ENCODE measurements around the gene BTNL9. TPM values are rescaled to one million over a fixed set of nuclear protein-coding genes. Genes with fewer than 3 reads are reported as not detected.

The BTNL9 gene
- total and polyA plus RNA-seq, 2 of the 4 experiments (the other 2 are of a cell fraction), result not detected

GRCh38 chr5:181084621-181085195 is 44.6 kb downstream of the BTNL9 start:
- Histone ChIP-seq H3K9ac (ENCODE audit: low read depth, low read length) (no peak overlapping the region), H2AK9ac (replicated peaks; ENCODE audit: low read depth, low read length, poor library complexity) (no peak overlapping the region), H2BK5ac (ENCODE audit: low read depth, low read length, poor library complexity, severe bottlenecking) (no peak overlapping the region), H3K27ac (ENCODE audit: insufficient read depth, low read length) (no peak overlapping the region), H3K27me3 (ENCODE audit: control insufficient read depth, insufficient read depth, low read length) (peaks cover 7% of the 10 kb centered on the region), H3K4me3 (ENCODE audit: insufficient read depth, low read depth, low read length) (no peak overlapping the region), H3K36me3 (ENCODE audit: control insufficient read depth, insufficient read depth, low read length) (no peaks in the 10 kb centered on the region), H2BK15ac (ENCODE audit: low read depth, low read length) (no peak overlapping the region), H3K9me3 (ENCODE audit: control insufficient read depth, insufficient read depth, low read length) (no peaks in the 10 kb centered on the region; the same call in 1 of the 2 replicates), H3K4me1 (ENCODE audit: control insufficient read depth, insufficient read depth, low read length) (no peaks in the 10 kb centered on the region), H3K23ac (ENCODE audit: low read depth, low read length) (no peak overlapping the region), H4K20me1 (ENCODE audit: insufficient read depth, low read length) (no peaks in the 10 kb centered on the region), H3K14ac (replicated peaks; ENCODE audit: low read depth, low read length) (no peak overlapping the region), H3K56ac (ENCODE audit: extremely low read depth, insufficient read depth, low read length) (no peak overlapping the region), H4K5ac (ENCODE audit: low read depth, low read length) (no peak overlapping the region), H4K91ac (ENCODE audit: insufficient read depth, low read depth, low read length) (no peak overlapping the region), H2BK20ac (ENCODE audit: low read depth, low read length) (no peak overlapping the region), H3K79me1 (ENCODE audit: low read depth in 1 of 2, low read length in 2 of 2) (no peaks in the 10 kb centered on the region), H3K18ac (ENCODE audit: low read depth, low read length) (no peak overlapping the region), H2AK5ac (ENCODE audit: low read depth, low read length) (no peak overlapping the region), H3K9me1 (ENCODE audit: insufficient read depth, low read length) (no peaks in the 10 kb centered on the region), H3K4me2 (ENCODE audit: low read depth, low read length) (no peak overlapping the region), H2AFZ (replicated peaks; ENCODE audit: low read length, poor library complexity) (no peak overlapping the region), H2BK120ac (ENCODE audit: low read depth, low read length) (no peak overlapping the region), H4K8ac (ENCODE audit: low read depth in 2 of 2, low read length in 2 of 2) (no peak overlapping the region), H3K4ac (ENCODE audit: low read depth, low read length) (no peak overlapping the region)
- in situ Hi-C loops (cut with MboI; ENCODE audit: low sequenced_read_pairs), result no loop called here
- DNase-seq (no peak), ATAC-seq (ENCODE audit: low read depth) (no peak)
- CTCF ChIA-PET, result no interaction called here
- dilution Hi-C loops (cut with HindIII; ENCODE audit: low sequenced_read_pairs, unreplicated experiment), result no loop called here
- POLR2A ChIA-PET (ENCODE audit: unreplicated experiment), result no interaction called here
- TF ChIP-seq USF2 (IDR thresholded peaks at IDR 0.05; ENCODE audit: low read depth, low read length) (no peak), MAFK (IDR thresholded peaks at IDR 0.05; ENCODE audit: low read depth, low read length) (no peak), RFX5 (IDR thresholded peaks at IDR 0.05; ENCODE audit: low read depth, low read length) (no peak), RCOR1 (IDR thresholded peaks at IDR 0.05; ENCODE audit: insufficient replicate concordance, low read length) (no peak), NFE2L2 (IDR thresholded peaks at IDR 0.05; ENCODE audit: low read depth, low read length) (no peak), POLR2A (IDR thresholded peaks at IDR 0.05; ENCODE audit: low read depth, low read length) (no peak), BHLHE40 (IDR thresholded peaks at IDR 0.05; ENCODE audit: low read depth, low read length) (no peak), CEBPB (IDR thresholded peaks at IDR 0.05; ENCODE audit: low read depth, low read length) (no peak), RAD21 (IDR thresholded peaks at IDR 0.05; ENCODE audit: low read length) (no peak), FOS (IDR thresholded peaks at IDR 0.05; ENCODE audit: low read depth, low read length) (no peak), MAZ (IDR thresholded peaks at IDR 0.05; ENCODE audit: borderline replicate concordance, low read depth, low read length) (no peak), MXI1 (IDR thresholded peaks at IDR 0.05; ENCODE audit: borderline replicate concordance, low read depth, low read length) (no peak), SMC3 (IDR thresholded peaks at IDR 0.05; ENCODE audit: low read depth, low read length) (no peak), CHD1 (IDR thresholded peaks at IDR 0.05; ENCODE audit: low read depth, low read length) (no peak)
- TF ChIP-seq, protein P1, sequence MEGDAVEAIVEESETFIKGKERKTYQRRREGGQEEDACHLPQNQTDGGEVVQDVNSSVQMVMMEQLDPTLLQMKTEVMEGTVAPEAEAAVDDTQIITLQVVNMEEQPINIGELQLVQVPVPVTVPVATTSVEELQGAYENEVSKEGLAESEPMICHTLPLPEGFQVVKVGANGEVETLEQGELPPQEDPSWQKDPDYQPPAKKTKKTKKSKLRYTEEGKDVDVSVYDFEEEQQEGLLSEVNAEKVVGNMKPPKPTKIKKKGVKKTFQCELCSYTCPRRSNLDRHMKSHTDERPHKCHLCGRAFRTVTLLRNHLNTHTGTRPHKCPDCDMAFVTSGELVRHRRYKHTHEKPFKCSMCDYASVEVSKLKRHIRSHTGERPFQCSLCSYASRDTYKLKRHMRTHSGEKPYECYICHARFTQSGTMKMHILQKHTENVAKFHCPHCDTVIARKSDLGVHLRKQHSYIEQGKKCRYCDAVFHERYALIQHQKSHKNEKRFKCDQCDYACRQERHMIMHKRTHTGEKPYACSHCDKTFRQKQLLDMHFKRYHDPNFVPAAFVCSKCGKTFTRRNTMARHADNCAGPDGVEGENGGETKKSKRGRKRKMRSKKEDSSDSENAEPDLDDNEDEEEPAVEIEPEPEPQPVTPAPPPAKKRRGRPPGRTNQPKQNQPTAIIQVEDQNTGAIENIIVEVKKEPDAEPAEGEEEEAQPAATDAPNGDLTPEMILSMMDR (conservative IDR thresholded peaks at IDR 0.05; ENCODE audit: low read depth, low read length), result no peak
- TF ChIP-seq, protein P2, sequence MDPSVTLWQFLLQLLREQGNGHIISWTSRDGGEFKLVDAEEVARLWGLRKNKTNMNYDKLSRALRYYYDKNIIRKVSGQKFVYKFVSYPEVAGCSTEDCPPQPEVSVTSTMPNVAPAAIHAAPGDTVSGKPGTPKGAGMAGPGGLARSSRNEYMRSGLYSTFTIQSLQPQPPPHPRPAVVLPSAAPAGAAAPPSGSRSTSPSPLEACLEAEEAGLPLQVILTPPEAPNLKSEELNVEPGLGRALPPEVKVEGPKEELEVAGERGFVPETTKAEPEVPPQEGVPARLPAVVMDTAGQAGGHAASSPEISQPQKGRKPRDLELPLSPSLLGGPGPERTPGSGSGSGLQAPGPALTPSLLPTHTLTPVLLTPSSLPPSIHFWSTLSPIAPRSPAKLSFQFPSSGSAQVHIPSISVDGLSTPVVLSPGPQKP (IDR thresholded peaks at IDR 0.05; ENCODE audit: borderline replicate concordance, low read depth, low read length), result no peak
- no TSS peak for BruUV-seq (replicated peaks)
- WGBS, 2 experiments (ENCODE audit: extremely low coverage in 2 of 2, insufficient read length in 1 of 2), result 39% methylated on average over 8 of the region's 18 CpGs; no CpG with 5 or more reads in 1 of the 2 experiments
- intact Hi-C loops (cut with micrococcal nuclease), result no loop called here
